NCI-H2081 treated with DMSO at 0.1 percent for 48 hours (cell line): ENCODE measurements around the gene USF2.

Source experiments
- DNase-seq: peaks from one replicate; lab custom pipeline; 2025; lab: John Stamatoyannopoulos, UW

USF2 gene

GRCh38 chr19:35318679-35319448 lies 50.1 kb downstream of the USF2 start:
- DNase-seq = no peak

DNA sequence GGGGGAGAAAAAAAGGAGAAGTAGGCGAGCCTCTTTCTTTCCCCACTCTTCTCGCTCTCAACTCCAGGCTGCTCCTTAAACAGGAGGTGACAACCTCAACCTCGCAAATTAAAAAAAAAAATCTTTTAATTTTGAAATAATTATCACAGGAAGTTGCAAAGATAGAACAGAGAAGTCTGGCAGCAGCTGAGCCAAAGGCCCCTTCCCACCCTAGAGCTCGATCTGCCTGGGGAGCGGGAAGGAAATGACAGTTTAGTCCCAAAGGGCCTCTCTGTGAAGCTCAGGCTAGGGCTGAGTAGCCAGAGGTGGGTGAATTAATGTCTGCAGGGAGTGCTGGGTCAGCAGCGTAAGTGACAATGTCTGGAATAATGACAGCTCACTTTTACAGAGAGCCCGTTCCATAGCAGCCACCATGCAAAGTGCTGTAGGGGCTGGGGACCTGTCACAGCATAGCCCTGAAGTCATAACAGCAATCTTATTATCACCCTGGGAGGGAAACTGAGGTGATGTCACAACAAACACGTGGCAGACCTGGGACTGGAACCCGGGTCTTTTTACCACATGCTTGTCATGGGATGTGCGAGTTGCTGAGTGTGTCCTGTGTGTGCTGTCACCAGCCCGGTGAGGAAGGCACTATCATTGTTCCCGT lies 51.4 kb downstream of the USF2 start:
- no peak for DNase-seq

DNA sequence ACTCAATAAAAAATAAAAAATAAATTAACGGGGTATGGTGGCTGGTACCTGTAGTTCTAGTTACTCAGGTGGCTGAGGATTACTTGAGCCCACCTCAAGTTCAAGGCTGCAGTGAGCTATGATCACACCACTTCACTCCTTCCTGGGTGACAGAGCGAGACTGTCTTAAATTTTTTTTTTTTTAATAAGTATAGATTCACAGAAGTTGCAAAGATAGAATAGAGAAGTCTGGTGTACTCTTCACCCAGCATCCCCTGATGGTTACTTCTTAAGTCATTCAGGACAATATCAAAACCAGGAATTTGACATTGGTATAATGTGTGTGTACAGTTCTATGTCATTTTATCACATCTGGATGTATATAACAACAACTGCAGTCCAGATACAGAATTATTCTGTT lies 52.5 kb downstream of the USF2 start:
- no peak for DNase-seq

DNA sequence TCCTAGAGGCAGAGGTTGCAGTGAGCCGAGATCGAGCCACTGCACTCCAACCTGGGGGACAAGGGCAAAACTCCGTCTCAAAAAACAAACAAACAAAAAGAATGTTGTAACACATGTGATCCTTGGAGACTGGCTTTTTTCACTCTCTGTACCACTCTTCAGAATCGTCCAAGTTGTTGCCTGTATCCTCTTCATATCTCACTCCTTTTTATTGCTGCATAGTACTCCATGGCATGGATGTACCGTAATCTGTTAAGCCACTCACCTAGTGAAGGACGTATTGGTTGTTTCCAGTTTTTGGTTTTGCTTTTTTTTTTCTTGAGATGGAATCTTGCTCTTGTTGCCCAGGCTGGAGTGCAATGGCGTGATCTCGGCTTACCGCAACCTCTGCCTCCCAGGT lies 53.3 kb downstream of the USF2 start:
- no peak for DNase-seq

DNA sequence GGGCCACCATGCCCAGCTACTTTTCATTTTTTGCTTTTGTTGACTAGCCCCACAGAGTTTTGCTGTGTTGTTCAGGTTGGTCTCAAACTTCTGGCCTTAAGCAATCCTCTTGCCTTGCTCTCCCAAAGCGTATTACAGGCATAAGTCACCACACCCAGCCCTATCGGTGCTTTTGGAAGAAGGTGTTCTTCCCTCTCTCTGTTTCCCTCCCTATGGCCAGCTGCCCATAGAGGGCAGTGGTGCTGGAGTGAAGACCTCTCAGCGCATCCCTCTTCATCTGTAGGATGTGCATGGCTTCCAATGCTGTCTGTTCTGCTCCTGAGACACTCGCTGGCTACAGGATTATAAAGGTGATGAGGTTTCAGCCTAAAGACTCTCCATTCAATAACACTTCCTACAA lies 58.9 kb downstream of the USF2 start:
- no peak for DNase-seq

DNA sequence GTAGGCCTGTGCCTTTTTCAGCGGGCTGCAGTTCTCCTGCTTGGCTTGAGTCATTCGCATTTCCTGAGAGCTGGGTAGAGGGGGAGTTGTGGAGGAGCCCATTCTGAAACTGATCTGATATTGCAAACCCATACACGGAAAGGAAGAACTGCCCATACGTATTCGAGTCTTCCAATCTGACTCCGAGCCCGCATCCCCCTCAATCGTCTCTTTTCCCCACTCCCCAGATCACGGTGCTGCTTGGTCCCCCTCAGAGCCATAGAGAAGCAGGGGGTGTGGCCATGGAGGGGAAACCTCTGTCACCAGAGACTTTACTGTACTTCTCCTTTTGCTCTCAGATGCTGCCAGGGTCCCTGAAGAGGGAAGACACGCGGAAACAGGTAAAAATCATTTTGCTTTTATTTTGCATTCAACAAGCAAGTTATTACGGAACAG lies 60.1 kb downstream of the USF2 start, which contains the start of gene CD22:
Gene CD22 (plus strand): TSS at position 337 of the 435 bp plus-strand sequence. CDS start 2,854 bp downstream, outside the sequence.
- no peak for DNase-seq

DNA sequence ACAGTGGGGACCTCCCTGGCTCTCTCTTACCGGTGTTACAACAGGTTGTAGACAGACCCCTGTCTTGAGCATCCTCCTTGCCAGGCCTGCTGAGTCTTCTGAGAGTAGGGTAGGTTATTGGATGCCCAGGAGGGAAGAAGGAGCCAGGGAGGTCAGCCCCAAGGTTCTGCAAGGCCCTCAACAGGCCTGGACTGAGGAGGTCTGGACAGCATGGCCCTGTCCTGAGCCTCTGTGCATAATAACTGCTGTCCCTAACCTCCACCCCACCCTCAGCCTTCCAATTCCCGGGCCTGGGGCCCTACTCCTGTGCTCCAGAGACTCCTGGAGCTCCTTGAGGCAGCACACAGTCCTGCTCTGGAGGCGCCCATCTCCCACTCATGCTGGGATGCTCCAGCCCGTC lies 60.6 kb downstream of the USF2 start:
- DNase-seq = no peak
